GM12865 (cell line): ENCODE measurements around the gene MACO1.
A peak's percentile ranks its signal among the peaks of the same experiment; 100 is the strongest.

Experiments
- DNase-seq: peaks from one replicate; pipeline ENCODE4 v3.0.0; 2010; ENCODE audit warnings: low read depth
- H3K4me3 ChIP-seq: 2 replicates; pipeline ENCODE4 v1.5.1; 2011; ENCODE audit warnings: mild to moderate bottlenecking, low read depth, low read length, control low read depth
- CTCF ChIP-seq: IDR thresholded peaks from 2 replicates; pipeline ENCODE4 v1.5.1; 2011; ENCODE audit warnings: low read length, control low read depth, low read depth, inconsistent platforms; ENCODE audit not compliant: insufficient read depth; ENCODE audit errors: missing control alignments

Gene MACO1

GRCh38 chr1:25540750-25541342 is 110.1 kb downstream of the MACO1 start:
- no peak for DNase-seq
- TF ChIP-seq CTCF = no peak
- no peak overlapping the region for H3K4me3 ChIP-seq

- no peak for DNase-seq
- no peak for TF ChIP-seq CTCF
- no peak overlapping the region for H3K4me3 ChIP-seq
Measured at GRCh38 chr1:25541425-25541824, 110.7 kb downstream of the MACO1 start.

GRCh38 chr1:25541889-25542658 is 111.4 kb downstream of the MACO1 start:
- DNase-seq = no peak
- no peak for TF ChIP-seq CTCF
- H3K4me3 ChIP-seq = no peak overlapping the region

- H3K4me3 ChIP-seq = no peak overlapping the region
- no peak for DNase-seq
- TF ChIP-seq CTCF = no peak
Measured at GRCh38 chr1:25543005-25543424, 112.3 kb downstream of the MACO1 start.

GRCh38 chr1:25543425-25544242 is 112.9 kb downstream of the MACO1 start, which contains the start of gene LDLRAP1:
LDLRAP1 (plus strand) TSS chr1:25543606; CDS start chr1:25543699, 93 bp downstream.
- no peak for TF ChIP-seq CTCF
- peak within 1 kb of the TSS; percentile 82 for H3K4me3 ChIP-seq
- DNase-seq = peak; percentile 77

- no peak for TF ChIP-seq CTCF
- peak overlapping the region; percentile 82 for H3K4me3 ChIP-seq
- no peak for DNase-seq
Measured at GRCh38 chr1:25544243-25544764, 113.6 kb downstream of the MACO1 start.
